K562 (cell line): ENCODE results near the gene KRTAP5-4.

Experiments
- CTCF ChIP-seq, 3 experiments: IDR thresholded peaks in 2 of 3; conservative IDR thresholded peaks in 1 of 3; 2 replicates each; pipeline ENCODE4 v1.5.1; 2011 to 2012; ENCODE audit warnings: low read length in 3 of 3, mild to moderate bottlenecking in 3 of 3, control low read depth in 2 of 3, improper control_type of control experiment in 1 of 3, inconsistent platforms in 1 of 3, low read depth in 1 of 3, mixed read lengths in 1 of 3, moderate library complexity in 1 of 3; ENCODE audit not compliant: insufficient read depth in 2 of 3
- MTA1 ChIP-seq: fragments of 450-650 bp; IDR thresholded peaks from 2 replicates; pipeline ENCODE4 v1.6.1; 2017; ENCODE audit warnings: borderline replicate concordance
- MYC ChIP-seq, 2 experiments: fragments of 250-450 bp in 1 of 2; sonication (Bioruptor Pico) in 1 of 2; IDR thresholded peaks; 2 replicates each; pipeline versions ENCODE4 v1.5.1 to v1.6.1; 2012 to 2021; ENCODE audit warnings: low read depth in 2 of 2, borderline replicate concordance in 1 of 2, improper control_type of control experiment in 1 of 2, low read length in 1 of 2, mild to moderate bottlenecking in 1 of 2, moderate library complexity in 1 of 2
- NCOA6 ChIP-seq: fragments of 450-650 bp; IDR thresholded peaks from 2 replicates; pipeline ENCODE4 v1.6.1; 2017; ENCODE audit warnings: mild to moderate bottlenecking
- NFYB ChIP-seq: IDR thresholded peaks from 2 replicates; pipeline ENCODE4 v1.6.1; 2011; ENCODE audit warnings: mild to moderate bottlenecking, moderate library complexity; ENCODE audit not compliant: insufficient read length; ENCODE audit errors: extremely low read depth
- RNF2 ChIP-seq: sonication (generic); IDR thresholded peaks from 2 replicates; pipeline ENCODE4 v1.6.1; 2016
- SP1 ChIP-seq: sonication (generic); formaldehyde crosslinking; IDR thresholded peaks from 2 replicates; pipeline ENCODE4 v1.8.1; 2022; ENCODE audit warnings: mild to moderate bottlenecking, missing genetic modification reagents
- TAF1 ChIP-seq: IDR thresholded peaks from 2 replicates; pipeline ENCODE4 v1.6.1; 2011; ENCODE audit warnings: mild to moderate bottlenecking, low read length, moderate library complexity; ENCODE audit not compliant: insufficient read depth, control insufficient read depth, severe bottlenecking; ENCODE audit errors: extremely low read depth
- ZBTB33 ChIP-seq: sonication (generic); formaldehyde crosslinking; IDR thresholded peaks from 2 replicates; pipeline ENCODE4 v1.8.1; 2023; ENCODE audit warnings: mild to moderate bottlenecking, missing genetic modification reagents
- ZC3H4 ChIP-seq: sonication (generic); formaldehyde crosslinking; IDR thresholded peaks from 2 replicates; pipeline ENCODE4 v1.9.0; 2021; ENCODE audit warnings: missing genetic modification reagents, borderline replicate concordance
- TF ChIP-seq, protein P1 (sequence below): sonication (generic); formaldehyde crosslinking; IDR thresholded peaks from 2 replicates; pipeline ENCODE4 v1.8.0; 2022; ENCODE audit warnings: mild to moderate bottlenecking, missing genetic modification reagents

GRCh38 chr11:1603629-1604028 lies 18.3 kb downstream of the KRTAP5-4 start:
- TF ChIP-seq ZBTB33 (CRISPR knock-in tag): no peak
- no peak for TF ChIP-seq RNF2
- TF ChIP-seq, protein P1, sequence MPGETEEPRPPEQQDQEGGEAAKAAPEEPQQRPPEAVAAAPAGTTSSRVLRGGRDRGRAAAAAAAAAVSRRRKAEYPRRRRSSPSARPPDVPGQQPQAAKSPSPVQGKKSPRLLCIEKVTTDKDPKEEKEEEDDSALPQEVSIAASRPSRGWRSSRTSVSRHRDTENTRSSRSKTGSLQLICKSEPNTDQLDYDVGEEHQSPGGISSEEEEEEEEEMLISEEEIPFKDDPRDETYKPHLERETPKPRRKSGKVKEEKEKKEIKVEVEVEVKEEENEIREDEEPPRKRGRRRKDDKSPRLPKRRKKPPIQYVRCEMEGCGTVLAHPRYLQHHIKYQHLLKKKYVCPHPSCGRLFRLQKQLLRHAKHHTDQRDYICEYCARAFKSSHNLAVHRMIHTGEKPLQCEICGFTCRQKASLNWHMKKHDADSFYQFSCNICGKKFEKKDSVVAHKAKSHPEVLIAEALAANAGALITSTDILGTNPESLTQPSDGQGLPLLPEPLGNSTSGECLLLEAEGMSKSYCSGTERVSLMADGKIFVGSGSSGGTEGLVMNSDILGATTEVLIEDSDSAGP (CRISPR knock-in tag): no peak
- no peak for TF ChIP-seq NCOA6
- no peak for TF ChIP-seq CTCF (IDR thresholded peaks at IDR 0.05 in 2 of 3, conservative IDR thresholded peaks at IDR 0.05 in 1 of 3; ENCODE audit: insufficient read depth in 2 of 3, low read depth in 1 of 3, low read length in 3 of 3)
- no peak for TF ChIP-seq MYC (IDR thresholded peaks at IDR 0.05; ENCODE audit: low read depth, low read length)
- no peak for TF ChIP-seq MYC (CRISPR knock-in tag; IDR thresholded peaks at IDR 0.05; ENCODE audit: borderline replicate concordance, low read depth)
- TF ChIP-seq TAF1: no peak
- no peak for TF ChIP-seq NFYB
- TF ChIP-seq MTA1: no peak
- no peak for TF ChIP-seq ZC3H4 (CRISPR knock-in tag)
- no peak for TF ChIP-seq SP1
